Coronary artery (tissue), 2 donors: ENCODE results near the gene ADAMTS6.
"Not testable (repeated sequence)": the region's sequence is repeated elsewhere in the genome, so short reads cannot be mapped to it uniquely, and the experiment has no call there.

Experiments used
- DNase-seq: peaks from one replicate; pipeline ENCODE4 v3.0.0-alpha.2; 2017; ENCODE audit warnings: low spot score
- H3K27ac ChIP-seq, 2 donors: fragments of 200-600 bp; sonication (generic); one replicate each; pipeline ENCODE4 v1.5.1; 2016 to 2019
- H3K4me3 ChIP-seq: fragments of 200-600 bp; sonication (generic); 2 replicates; pipeline ENCODE4 v1.5.1; 2016; ENCODE audit warnings: mild to moderate bottlenecking, moderate library complexity
- TF ChIP-seq, protein P1 (sequence below): fragments of 200-600 bp; sonication (generic); IDR thresholded peaks from one replicate; pipeline ENCODE4 v1.5.1; 2019; ENCODE audit warnings: antibody characterized with exemption

ADAMTS6 gene

DNA sequence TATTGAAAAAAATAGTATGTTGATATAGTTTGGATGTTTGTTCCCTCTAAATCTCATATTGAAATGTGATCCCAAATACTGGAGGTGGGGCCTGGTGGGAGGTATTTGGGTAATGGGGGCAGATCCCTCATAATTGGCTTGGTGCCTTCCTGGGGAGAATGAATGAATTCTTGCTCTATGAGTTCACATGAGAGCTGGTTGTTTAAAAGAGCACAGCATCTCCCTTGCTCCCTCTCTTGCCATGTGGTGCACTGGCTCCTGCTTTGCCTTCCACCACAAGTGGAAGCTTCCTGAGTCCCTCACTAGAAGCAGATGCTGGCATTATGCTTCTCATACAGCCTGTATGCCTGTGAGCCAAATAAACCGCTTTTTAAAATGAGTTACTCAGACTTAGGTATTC lies 154.8 kb downstream of the ADAMTS6 start:
- no peak for DNase-seq
- H3K27ac ChIP-seq = no peak overlapping the region
- TF ChIP-seq, protein P1, sequence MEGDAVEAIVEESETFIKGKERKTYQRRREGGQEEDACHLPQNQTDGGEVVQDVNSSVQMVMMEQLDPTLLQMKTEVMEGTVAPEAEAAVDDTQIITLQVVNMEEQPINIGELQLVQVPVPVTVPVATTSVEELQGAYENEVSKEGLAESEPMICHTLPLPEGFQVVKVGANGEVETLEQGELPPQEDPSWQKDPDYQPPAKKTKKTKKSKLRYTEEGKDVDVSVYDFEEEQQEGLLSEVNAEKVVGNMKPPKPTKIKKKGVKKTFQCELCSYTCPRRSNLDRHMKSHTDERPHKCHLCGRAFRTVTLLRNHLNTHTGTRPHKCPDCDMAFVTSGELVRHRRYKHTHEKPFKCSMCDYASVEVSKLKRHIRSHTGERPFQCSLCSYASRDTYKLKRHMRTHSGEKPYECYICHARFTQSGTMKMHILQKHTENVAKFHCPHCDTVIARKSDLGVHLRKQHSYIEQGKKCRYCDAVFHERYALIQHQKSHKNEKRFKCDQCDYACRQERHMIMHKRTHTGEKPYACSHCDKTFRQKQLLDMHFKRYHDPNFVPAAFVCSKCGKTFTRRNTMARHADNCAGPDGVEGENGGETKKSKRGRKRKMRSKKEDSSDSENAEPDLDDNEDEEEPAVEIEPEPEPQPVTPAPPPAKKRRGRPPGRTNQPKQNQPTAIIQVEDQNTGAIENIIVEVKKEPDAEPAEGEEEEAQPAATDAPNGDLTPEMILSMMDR = no peak

DNA sequence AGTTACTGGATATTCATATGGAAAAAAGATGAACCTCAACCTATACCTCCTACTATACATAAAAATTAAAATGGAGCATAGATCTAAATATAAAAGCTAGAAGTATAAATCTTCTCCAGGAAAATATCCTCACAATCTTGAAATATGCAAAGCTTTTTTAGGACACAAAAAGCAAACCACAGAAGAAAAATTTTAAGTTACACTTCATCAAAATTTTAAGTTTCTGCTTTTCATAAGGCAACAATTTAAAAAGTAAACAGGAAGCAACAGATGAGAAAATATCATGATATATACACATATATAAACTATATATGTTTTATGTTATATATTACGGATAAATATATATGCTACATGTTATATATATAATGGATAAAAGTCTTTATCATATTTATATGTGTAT lies 157.5 kb downstream of the ADAMTS6 start:
- no peak overlapping the region for H3K4me3 ChIP-seq
- no peak for DNase-seq
- H3K27ac ChIP-seq = no peak overlapping the region
- TF ChIP-seq, protein P1 = no peak

More for the DNA sequence above, 154.8 kb downstream of the ADAMTS6 start:
- no peak overlapping the region for H3K4me3 ChIP-seq

- H3K27ac ChIP-seq, H3K4me3 ChIP-seq, DNase-seq: not testable (repeated sequence)
Observed at GRCh38 chr5:65320704-65321103, 161.0 kb downstream of the ADAMTS6 start.

DNA sequence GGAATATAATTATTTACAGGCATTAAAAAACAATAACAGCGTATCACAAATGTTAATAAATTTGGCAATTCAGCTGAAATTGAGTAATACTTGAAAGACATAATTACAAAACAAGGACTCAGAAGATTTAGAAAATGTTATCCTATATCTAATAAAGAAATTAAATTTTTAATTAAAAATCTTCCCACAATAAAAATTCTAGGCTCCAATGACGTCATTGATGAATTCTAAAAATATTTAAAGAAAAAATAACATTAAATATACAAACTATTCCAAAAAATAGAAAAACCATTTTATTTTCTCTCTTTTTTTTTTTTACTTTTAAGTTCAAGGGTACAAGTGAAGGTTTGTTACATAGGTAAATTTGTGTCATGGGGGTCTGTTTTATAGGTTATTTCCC lies 161.5 kb downstream of the ADAMTS6 start:
- Histone ChIP-seq H3K27ac (no peak overlapping the region), H3K4me3 (no peak overlapping the region)
- TF ChIP-seq, protein P1 = no peak
- no peak for DNase-seq

DNA sequence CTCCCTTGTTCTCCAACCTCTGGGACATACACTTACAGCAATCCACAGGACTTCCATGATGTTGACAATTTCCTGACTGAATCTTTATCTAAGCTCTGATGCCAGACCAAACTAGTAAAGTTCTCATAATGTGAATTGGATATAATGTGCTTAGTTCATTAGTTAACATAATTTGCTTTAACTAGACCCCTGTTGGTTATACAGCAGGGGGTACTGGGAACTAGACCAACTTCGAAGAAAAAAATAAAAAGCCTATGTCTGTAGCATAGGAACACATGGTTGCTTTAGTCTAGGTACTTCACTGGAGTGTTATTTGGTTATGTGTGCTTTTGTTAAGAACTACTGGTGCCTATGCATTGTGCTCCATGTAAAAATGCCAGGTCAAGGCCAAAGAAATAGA lies 173.8 kb downstream of the ADAMTS6 start:
- TF ChIP-seq, protein P1 = no peak
- no peak for DNase-seq
- Histone ChIP-seq H3K27ac (no peak overlapping the region), H3K4me3 (no peak overlapping the region)

GRCh38 chr5:65307088-65307487 lies 174.6 kb downstream of the ADAMTS6 start:
- Histone ChIP-seq H3K4me3 (no peak overlapping the region), H3K27ac (no peak overlapping the region)
- DNase-seq = no peak
- TF ChIP-seq, protein P1 = no peak

DNA sequence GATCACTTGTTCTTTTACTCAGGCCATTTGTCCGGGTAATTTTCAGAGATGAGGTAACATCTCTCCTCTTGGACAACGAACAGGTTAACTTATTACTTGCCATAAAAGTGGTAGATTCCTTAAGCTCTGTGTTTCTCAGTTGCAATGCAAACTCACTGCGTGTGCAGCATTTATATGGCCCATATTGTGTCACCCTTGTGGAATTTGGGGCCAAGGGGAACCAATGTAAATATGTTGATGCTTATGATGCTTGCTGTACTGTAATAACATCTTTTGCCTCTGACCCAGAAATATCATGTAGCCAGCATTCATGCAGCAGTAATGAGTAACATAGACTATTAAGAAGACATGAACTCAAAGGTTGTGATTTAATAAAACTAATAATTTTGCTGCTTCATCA lies 175.8 kb downstream of the ADAMTS6 start:
- H3K27ac ChIP-seq = no peak overlapping the region
- no peak for DNase-seq
- TF ChIP-seq, protein P1 = no peak
- no peak overlapping the region for H3K4me3 ChIP-seq

DNA sequence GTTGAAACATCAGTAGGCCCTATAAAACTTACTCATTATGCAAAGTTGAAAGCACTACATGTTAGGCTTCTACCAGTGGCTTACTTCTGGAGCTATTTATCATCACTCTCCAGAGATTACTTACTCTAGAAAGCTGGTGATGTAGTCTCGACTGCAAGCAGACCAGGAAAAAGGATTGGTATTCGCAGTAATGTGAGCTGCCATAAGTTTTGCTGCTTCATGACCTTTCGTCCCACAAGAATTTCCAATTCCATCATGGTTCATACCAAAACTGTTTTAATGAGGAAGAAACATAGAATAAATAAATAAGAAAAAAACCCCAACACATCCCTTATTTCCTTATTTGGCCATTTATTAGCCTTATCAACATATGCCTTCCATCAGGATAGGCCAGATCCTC lies 181.9 kb downstream of the ADAMTS6 start:
- no peak for DNase-seq
- no peak overlapping the region for H3K4me3 ChIP-seq
- no peak overlapping the region for H3K27ac ChIP-seq
- TF ChIP-seq, protein P1 = no peak
